B cell (primary cell): ENCODE data around the gene ARRB1.

Source experiments
- EZH2 ChIP-seq: IDR thresholded peaks from 2 replicates; pipeline ENCODE4 v1.6.1; 2012; ENCODE audit warnings: borderline replicate concordance, low read depth, mild to moderate bottlenecking, moderate library complexity, low read length; ENCODE audit not compliant: insufficient read depth, poor library complexity, severe bottlenecking
- TF ChIP-seq, protein P1 (sequence below): fragments of 200-600 bp; IDR thresholded peaks from one replicate; pipeline ENCODE4 v1.8.0; 2022; ENCODE audit warnings: antibody characterized with exemption, mild to moderate bottlenecking

DNA sequence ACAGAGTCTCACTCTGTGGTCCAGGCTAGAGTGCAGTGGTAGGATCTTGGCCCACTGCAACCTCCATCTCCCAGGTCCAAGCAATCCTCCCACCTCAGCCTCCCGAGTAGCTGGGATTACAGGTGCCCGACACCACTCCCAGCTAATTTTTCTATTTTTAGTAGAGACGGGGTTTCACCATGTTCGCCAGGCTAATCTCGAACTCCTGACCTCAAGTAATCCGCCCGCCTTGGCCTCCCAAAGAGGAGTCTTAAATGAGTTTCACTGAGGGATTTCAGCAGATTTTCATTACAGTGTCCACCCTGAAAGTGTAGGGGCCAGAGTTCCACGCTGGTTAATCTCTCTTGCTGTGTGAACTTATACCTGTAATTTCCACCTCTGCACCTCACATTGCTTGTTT, 47.4 kb upstream of the ARRB1 start:
- TF ChIP-seq, protein P1, sequence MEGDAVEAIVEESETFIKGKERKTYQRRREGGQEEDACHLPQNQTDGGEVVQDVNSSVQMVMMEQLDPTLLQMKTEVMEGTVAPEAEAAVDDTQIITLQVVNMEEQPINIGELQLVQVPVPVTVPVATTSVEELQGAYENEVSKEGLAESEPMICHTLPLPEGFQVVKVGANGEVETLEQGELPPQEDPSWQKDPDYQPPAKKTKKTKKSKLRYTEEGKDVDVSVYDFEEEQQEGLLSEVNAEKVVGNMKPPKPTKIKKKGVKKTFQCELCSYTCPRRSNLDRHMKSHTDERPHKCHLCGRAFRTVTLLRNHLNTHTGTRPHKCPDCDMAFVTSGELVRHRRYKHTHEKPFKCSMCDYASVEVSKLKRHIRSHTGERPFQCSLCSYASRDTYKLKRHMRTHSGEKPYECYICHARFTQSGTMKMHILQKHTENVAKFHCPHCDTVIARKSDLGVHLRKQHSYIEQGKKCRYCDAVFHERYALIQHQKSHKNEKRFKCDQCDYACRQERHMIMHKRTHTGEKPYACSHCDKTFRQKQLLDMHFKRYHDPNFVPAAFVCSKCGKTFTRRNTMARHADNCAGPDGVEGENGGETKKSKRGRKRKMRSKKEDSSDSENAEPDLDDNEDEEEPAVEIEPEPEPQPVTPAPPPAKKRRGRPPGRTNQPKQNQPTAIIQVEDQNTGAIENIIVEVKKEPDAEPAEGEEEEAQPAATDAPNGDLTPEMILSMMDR = no peak
- TF ChIP-seq EZH2 = no peak
